Measurements from ENCODE around the gene PGLYRP2. TPM values are rescaled to one million over a fixed set of nuclear protein-coding genes. Genes with fewer than 3 reads are reported as not detected.
"Not testable (repeated sequence)": the region's sequence is repeated elsewhere in the genome, so short reads cannot be mapped to it uniquely, and the experiment has no call there.

The PGLYRP2 gene
- total and polyA plus RNA-seq, 4 experiments from 2014 or later: 0.19 to 0.91 (median 0.42) TPM

- Mint-ChIP-seq H3K36me3 (no peaks in the 10 kb centered on the region), H3K9me3 (no peaks in the 10 kb centered on the region), H3K27ac (no peak overlapping the region), H3K27me3 (no peaks in the 10 kb centered on the region), H3K4me3 (no peak overlapping the region), H3K4me1 (peaks cover 0 to 9% (median 5%) of the 10 kb centered on the region in 4 donors)
- no peaks in the 10 kb centered on the region for H3K4me1 ChIP-seq (ENCODE audit: insufficient read depth, low read length)
- ChIA-PET CTCF (ENCODE audit: partially characterized antibody) (interaction anchor here (0.7 kb wide), 1 partner anchor 67 kb away, joined by 3 read pairs; no protein-coding TSS in a partner anchor), POLR2A (ENCODE audit: partially characterized antibody) (no interaction called here)
- intact Hi-C loops (cut with micrococcal nuclease): no loop called here
- H3K27ac ChIP-seq (ENCODE audit: low read depth, low read length): no peak overlapping the region
- no peaks in the 10 kb centered on the region for H3K27me3 ChIP-seq (ENCODE audit: insufficient read depth, low read length)
- no peaks in the 10 kb centered on the region for H3K9me3 ChIP-seq (ENCODE audit: control insufficient read depth in 1 of 2, low read length in 2 of 2)
- H3K36me3 ChIP-seq (ENCODE audit: insufficient read depth, low read length): no peaks in the 10 kb centered on the region
- no peak for DNase-seq
- no peak overlapping the region for H3K4me3 ChIP-seq (ENCODE audit: low read length in 2 of 2)
Observed at GRCh38 chr19:15487038-15487437, 7.7 kb upstream of the PGLYRP2 start.

GRCh38 chr19:15485768-15486167, 6.5 kb upstream of the PGLYRP2 start:
- H3K27ac Mint-ChIP-seq; H3K9me3 Mint-ChIP-seq; H3K27me3 Mint-ChIP-seq; H3K4me3 ChIP-seq (ENCODE audit: low read length in 2 of 2); H3K27me3 ChIP-seq (ENCODE audit: insufficient read depth, low read length); H3K9me3 ChIP-seq (ENCODE audit: control insufficient read depth in 1 of 2, low read length in 2 of 2); DNase-seq; intact Hi-C loops (cut with micrococcal nuclease); H3K36me3 Mint-ChIP-seq; H3K36me3 ChIP-seq (ENCODE audit: insufficient read depth, low read length); H3K4me1 ChIP-seq (ENCODE audit: insufficient read depth, low read length); H3K27ac ChIP-seq (ENCODE audit: low read depth, low read length); POLR2A ChIA-PET (ENCODE audit: partially characterized antibody); H3K4me3 Mint-ChIP-seq: not testable (repeated sequence)
- CTCF ChIA-PET (ENCODE audit: partially characterized antibody): interaction anchor here (0.9 kb wide), 1 partner anchor 66 kb away, joined by 4 read pairs; no protein-coding TSS in a partner anchor
- peaks cover 0 to 11% (median 7%) of the 10 kb centered on the region in 4 donors for H3K4me1 Mint-ChIP-seq

GRCh38 chr19:15480996-15481395, 1.7 kb upstream of the PGLYRP2 start:
- H3K9me3 Mint-ChIP-seq; H3K27ac ChIP-seq (ENCODE audit: low read depth, low read length); H3K4me3 Mint-ChIP-seq; H3K27ac Mint-ChIP-seq; DNase-seq; H3K9me3 ChIP-seq (ENCODE audit: control insufficient read depth in 1 of 2, low read length in 2 of 2); intact Hi-C loops (cut with micrococcal nuclease); H3K4me3 ChIP-seq (ENCODE audit: low read length in 2 of 2); H3K27me3 Mint-ChIP-seq; H3K27me3 ChIP-seq (ENCODE audit: insufficient read depth, low read length); H3K36me3 ChIP-seq (ENCODE audit: insufficient read depth, low read length); H3K36me3 Mint-ChIP-seq: not testable (repeated sequence)
- ChIA-PET POLR2A (ENCODE audit: partially characterized antibody) (interaction anchor here (1.0 kb wide), 1 partner anchor 12 kb away, joined by 3 read pairs; no protein-coding TSS in a partner anchor), CTCF (ENCODE audit: partially characterized antibody) (interaction anchor here (0.5 to 1.5 kb wide), 3 partner anchors 12 to 305 kb away, joined by 3 to 5 read pairs (median 3); no protein-coding TSS in a partner anchor)
- H3K4me1 ChIP-seq (ENCODE audit: insufficient read depth, low read length): peaks cover 28% of the 10 kb centered on the region
- H3K4me1 Mint-ChIP-seq: peaks cover 9 to 47% (median 28%) of the 10 kb centered on the region in 4 donors

- H3K4me1 Mint-ChIP-seq: peaks cover 20 to 57% (median 35%) of the 10 kb centered on the region in 4 donors
- peak overlapping the region in 2 of 7 donors; percentile 45 to 76 for H3K27ac Mint-ChIP-seq
- DNase-seq: no peak
- H3K27me3 Mint-ChIP-seq: no peaks in the 10 kb centered on the region
- CTCF ChIA-PET (ENCODE audit: partially characterized antibody): interaction anchor here (1.3 to 1.6 kb wide), 3 partner anchors 9 to 204 kb away, joined by 3 to 5 read pairs (median 4); no protein-coding TSS in a partner anchor
- H3K4me3 ChIP-seq (ENCODE audit: low read length in 2 of 2): no peak overlapping the region
- no peaks in the 10 kb centered on the region for H3K36me3 Mint-ChIP-seq
- H3K27me3 ChIP-seq (ENCODE audit: insufficient read depth, low read length): no peaks in the 10 kb centered on the region
- no peaks in the 10 kb centered on the region for H3K9me3 ChIP-seq (ENCODE audit: control insufficient read depth in 1 of 2, low read length in 2 of 2)
- H3K4me3 Mint-ChIP-seq: no peak overlapping the region
- H3K4me1 ChIP-seq (ENCODE audit: insufficient read depth, low read length): peaks cover 38% of the 10 kb centered on the region
- no peaks in the 10 kb centered on the region for H3K9me3 Mint-ChIP-seq
- POLR2A ChIA-PET (ENCODE audit: partially characterized antibody): interaction anchor here (1.0 to 3.8 kb wide), 3 partner anchors 9 to 57 kb away, joined by 3 to 19 read pairs (median 4); no protein-coding TSS in a partner anchor
- no peaks in the 10 kb centered on the region for H3K36me3 ChIP-seq (ENCODE audit: insufficient read depth, low read length)
- H3K27ac ChIP-seq (ENCODE audit: low read depth, low read length): no peak overlapping the region
- intact Hi-C loops (cut with micrococcal nuclease): no loop called here
Observed at GRCh38 chr19:15476325-15476724, 3.0 kb downstream of the PGLYRP2 start.

GRCh38 chr19:15475611-15476010, 3.7 kb downstream of the PGLYRP2 start:
- intact Hi-C loops (cut with micrococcal nuclease): no loop called here
- no peaks in the 10 kb centered on the region for H3K36me3 ChIP-seq (ENCODE audit: insufficient read depth, low read length)
- no peak overlapping the region for H3K27ac ChIP-seq (ENCODE audit: low read depth, low read length)
- H3K27me3 ChIP-seq (ENCODE audit: insufficient read depth, low read length): no peaks in the 10 kb centered on the region
- H3K4me1 ChIP-seq (ENCODE audit: insufficient read depth, low read length): peaks cover 38% of the 10 kb centered on the region
- Mint-ChIP-seq H3K9me3 (no peaks in the 10 kb centered on the region), H3K4me3 (no peak overlapping the region), H3K27ac (no peak overlapping the region), H3K4me1 (peaks cover 20 to 57% (median 35%) of the 10 kb centered on the region in 4 donors), H3K36me3 (no peaks in the 10 kb centered on the region), H3K27me3 (no peaks in the 10 kb centered on the region)
- DNase-seq: no peak
- H3K4me3 ChIP-seq (ENCODE audit: low read length in 2 of 2): no peak overlapping the region
- no peaks in the 10 kb centered on the region for H3K9me3 ChIP-seq (ENCODE audit: control insufficient read depth in 1 of 2, low read length in 2 of 2)
- POLR2A ChIA-PET (ENCODE audit: partially characterized antibody): interaction anchor here (1.0 to 4.0 kb wide), 4 partner anchors 8 to 56 kb away, joined by 3 to 17 read pairs (median 4); no protein-coding TSS in a partner anchor
- CTCF ChIA-PET (ENCODE audit: partially characterized antibody): no interaction called here

GRCh38 chr19:15475169-15475568, 4.1 kb downstream of the PGLYRP2 start:
- Mint-ChIP-seq H3K4me1 (peaks cover 20 to 56% (median 35%) of the 10 kb centered on the region in 4 donors), H3K4me3 (no peak overlapping the region), H3K27me3 (no peaks in the 10 kb centered on the region), H3K36me3 (no peaks in the 10 kb centered on the region), H3K9me3 (no peaks in the 10 kb centered on the region), H3K27ac (peak overlapping the region in 1 of 7 donors; percentile 60)
- H3K4me1 ChIP-seq (ENCODE audit: insufficient read depth, low read length): peaks cover 40% of the 10 kb centered on the region
- H3K27me3 ChIP-seq (ENCODE audit: insufficient read depth, low read length): no peaks in the 10 kb centered on the region
- H3K9me3 ChIP-seq (ENCODE audit: control insufficient read depth in 1 of 2, low read length in 2 of 2): no peaks in the 10 kb centered on the region
- POLR2A ChIA-PET (ENCODE audit: partially characterized antibody): interaction anchor here (1.1 to 4.0 kb wide), 3 partner anchors 8 to 56 kb away, joined by 3 to 17 read pairs (median 3); no protein-coding TSS in a partner anchor
- CTCF ChIA-PET (ENCODE audit: partially characterized antibody): no interaction called here
- no peak for DNase-seq
- no peak overlapping the region for H3K27ac ChIP-seq (ENCODE audit: low read depth, low read length)
- intact Hi-C loops (cut with micrococcal nuclease): no loop called here
- H3K36me3 ChIP-seq (ENCODE audit: insufficient read depth, low read length): no peaks in the 10 kb centered on the region
- H3K4me3 ChIP-seq (ENCODE audit: low read length in 2 of 2): no peak overlapping the region

- H3K27ac ChIP-seq (ENCODE audit: low read depth, low read length); H3K9me3 Mint-ChIP-seq; H3K36me3 ChIP-seq (ENCODE audit: insufficient read depth, low read length); H3K4me3 ChIP-seq (ENCODE audit: low read length in 2 of 2); H3K27me3 Mint-ChIP-seq; intact Hi-C loops (cut with micrococcal nuclease); H3K9me3 ChIP-seq (ENCODE audit: control insufficient read depth in 1 of 2, low read length in 2 of 2); H3K36me3 Mint-ChIP-seq; H3K27me3 ChIP-seq (ENCODE audit: insufficient read depth, low read length): not testable (repeated sequence)
- CTCF ChIA-PET (ENCODE audit: partially characterized antibody): interaction anchor here (1.1 kb wide), 1 partner anchor 55 kb away, joined by 3 read pairs; no protein-coding TSS in a partner anchor
- POLR2A ChIA-PET (ENCODE audit: partially characterized antibody): interaction anchor here (4.0 kb wide), 1 partner anchor 10 kb away, joined by 17 read pairs; no protein-coding TSS in a partner anchor
- H3K27ac Mint-ChIP-seq: peak overlapping the region in 3 of 7 donors; percentile 67 to 76 (median 71)
- peak overlapping the region in 5 of 8 donors; percentile 10 to 75 (median 33) for H3K4me3 Mint-ChIP-seq
- peaks cover 40% of the 10 kb centered on the region for H3K4me1 ChIP-seq (ENCODE audit: insufficient read depth, low read length)
- H3K4me1 Mint-ChIP-seq: peaks cover 25 to 54% (median 39%) of the 10 kb centered on the region in 4 donors
- peak in 1 of 5 donors; percentile 15 for DNase-seq
Observed at GRCh38 chr19:15473821-15474220, 5.5 kb downstream of the PGLYRP2 start.

Data from CD4-positive, alpha-beta memory T cell (primary cell).